Pancreas (tissue), 10 donors: ENCODE results near the gene MSANTD4. TPM values are rescaled to one million over a fixed set of nuclear protein-coding genes. Genes with fewer than 3 reads are reported as not detected.

Experiments used
- ATAC-seq, 4 donors: fragments of 200-7000 bp; cut with Tn5 transposase; one replicate each; pipeline versions ENCODE4 v1.8.0 to v1.9.1; 2020; ENCODE audit warnings: mild to moderate bottlenecking in 4 of 4, moderate library complexity in 4 of 4
- DNase-seq, 6 donors: peaks; one replicate each; pipeline ENCODE4 v3.0.0-alpha.2; 2020
- FAIRE-seq: peaks from 2 replicates; lab custom pipeline; 2012; peaks lifted over from hg19 to GRCh38; lab: Jason Lieb, UNC
- H3K27ac ChIP-seq, 4 donors: fragments of 200-600 bp; sonication (generic); 1 replicate in 3 of 4; 2 replicates in 1 of 4; pipeline versions ENCODE4 v1.5.0 to v1.8.0; 2020
- H3K27me3 ChIP-seq, 4 donors: fragments of 200-600 bp; one replicate each; pipeline ENCODE4 v1.8.0; 2021
- H3K36me3 ChIP-seq, 3 donors: fragments of 200-600 bp; sonication (generic) in 1 of 3; one replicate each; pipeline versions ENCODE4 v1.5.0 to v1.8.0; 2020 to 2021
- H3K4me1 ChIP-seq, 3 donors: fragments of 200-600 bp; one replicate each; pipeline ENCODE4 v1.8.0; 2021
- H3K4me3 ChIP-seq, 4 donors: fragments of 200-600 bp; sonication (generic) in 2 of 4; one replicate each; pipeline versions ENCODE4 v1.5.0 to v1.8.0; 2020 to 2021
- H3K9me3 ChIP-seq, 4 donors: fragments of 200-600 bp; one replicate each; pipeline ENCODE4 v1.8.0; 2021
- CTCF ChIP-seq, 4 donors: fragments of 200-600 bp; sonication (generic) in 3 of 4; IDR thresholded peaks; one replicate each; pipeline versions ENCODE4 v1.5.0 to v1.8.0; 2021; ENCODE audit warnings: antibody characterized with exemption in 4 of 4
- WGBS, 2 donors: extraction: QIAGEN DNeasy Blood & Tissue Kit; methylation state at CpG; one replicate each; pipeline ENCODE4 v1.1.7; 2013; 5-methylcytosine and 5-hydroxymethylcytosine counted together
- intact Hi-C, 3 donors: fragments of 100-400 bp; cut with DNase I; formaldehyde crosslinking; loops; one replicate each; pipeline versions ENCODE4 v1.11.1 to v1.14.2; 2022
- polyA plus RNA-seq, 2 donors: library from polyadenylated mRNA; stranded (reverse); fragments of 200-250 nt; gene quantifications; one replicate each; pipeline ENCODE4 v1.2.3, GENCODE V29; 2013
- total RNA-seq, 6 donors: library from RNA; stranded (reverse); fragmentation: NEBNext Ultra II Directional in 4 of 6; extraction: Animal tissue kit (Norgen Biotek cat#: 25700) in 4 of 6; gene quantifications; one replicate each; pipeline versions ENCODE4 v1.2.1 to v1.2.4, GENCODE V29; 2021 to 2023
- donor health status: healthy with polysubstance abuse.
- donor health status: DM: no; HTN: no; CAD: no; lungs with moderate emphysema.
- donor health status: DM: no; HTN: no; CAD: no.
- donor health status: control.
- donor health status: control.
- donor health status: Bipolar disorder and iron deficiency.
- donor health status: DM: yes; HTN: yes; CAD: no.
- donor health status: DM: no; HTN: no; CAD: no.
- donor health status: DM: no; HTN: no; CAD: no.
- donor health status: DM: yes; HTN: yes; CAD: no.

Gene MSANTD4
- total and polyA plus RNA-seq, 8 donors: 3.8 to 8.6 (median 7.5) TPM

- DNase-seq: no peak
- FAIRE-seq: no peak
Measured at GRCh38 chr11:106030609-106031008, 8.6 kb upstream of the MSANTD4 start.

GRCh38 chr11:106022795-106023275 is 795 bp upstream of the MSANTD4 start:
- no peak for TF ChIP-seq CTCF (IDR thresholded peaks at IDR 0.05)
- H3K4me3 ChIP-seq: peak overlapping the region in 3 of 4 donors; percentile 79 to 96 (median 82)
- WGBS, 2 donors: 86 to 88% methylated on average over 7 of the region's 7 CpGs
- H3K36me3 ChIP-seq: no peaks in the 10 kb centered on the region
- no peak for DNase-seq
- intact Hi-C loops: no loop called here
- H3K27ac ChIP-seq: peak overlapping the region in 3 of 4 donors; percentile 37 to 66 (median 61)
- no peaks in the 10 kb centered on the region for H3K9me3 ChIP-seq
- no peaks in the 10 kb centered on the region for H3K27me3 ChIP-seq
- peaks cover 10 to 18% (median 17%) of the 10 kb centered on the region in 3 donors for H3K4me1 ChIP-seq
- no peak for FAIRE-seq
- ATAC-seq: no peak

More at GRCh38 chr11:106030609-106031008, 8.6 kb upstream of the MSANTD4 start:
- H3K9me3 ChIP-seq: no peaks in the 10 kb centered on the region
- intact Hi-C loops: no loop called here
- peak; percentile 42 to 84 (median 62) for ATAC-seq
- WGBS, 2 donors: 16 to 18% methylated on average over 4 of the region's 4 CpGs
- no peak for TF ChIP-seq CTCF (IDR thresholded peaks at IDR 0.05)
- no peaks in the 10 kb centered on the region for H3K27me3 ChIP-seq
- no peaks in the 10 kb centered on the region for H3K36me3 ChIP-seq
- H3K4me1 ChIP-seq: peaks cover 0 to 10% (median 4%) of the 10 kb centered on the region in 3 donors
- H3K27ac ChIP-seq: peak overlapping the region in 1 of 4 donors; percentile 24
- no peak overlapping the region for H3K4me3 ChIP-seq

DNA sequence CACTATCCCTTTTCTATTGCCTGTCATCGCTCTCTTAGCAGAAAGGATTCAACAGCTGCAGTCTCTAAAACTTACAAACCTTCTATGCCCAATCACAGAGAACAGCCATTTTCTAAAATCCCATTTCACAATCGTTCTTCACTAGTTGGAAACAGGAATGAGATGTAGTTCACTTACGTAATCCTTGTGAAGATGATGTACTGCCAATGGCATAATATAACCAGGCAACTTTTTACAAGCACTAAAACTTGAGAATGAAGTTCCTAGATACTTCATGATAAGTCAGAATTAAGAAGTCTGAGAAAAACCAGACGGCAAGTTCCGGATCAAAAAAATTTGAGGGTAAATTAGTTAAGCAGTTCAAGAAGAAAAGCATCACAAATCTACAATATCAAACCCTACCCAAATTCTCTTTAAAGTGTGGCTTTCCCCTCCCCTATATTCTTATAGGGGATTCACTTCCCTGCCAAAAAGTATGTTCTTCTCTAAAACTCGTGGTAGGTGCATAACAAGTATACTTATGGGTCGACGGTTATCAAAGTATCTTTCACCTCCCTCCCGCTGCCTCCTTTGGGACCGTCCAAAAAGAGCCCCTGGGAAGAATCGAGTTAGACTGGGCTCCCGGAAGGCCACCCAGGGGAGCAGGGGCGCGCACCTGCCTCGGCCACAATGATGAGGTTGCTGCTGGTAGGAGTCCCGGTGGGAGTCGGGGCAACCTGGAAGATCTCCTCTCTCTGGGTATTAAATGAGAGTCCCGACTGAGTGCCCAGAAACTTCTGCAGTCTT is 666 bp downstream of the MSANTD4 start:
- WGBS, 2 donors: 16 to 18% methylated on average over 18 of the region's 18 CpGs
- peak in 2 of 4 donors; percentile 6 to 21 for ATAC-seq

DNA sequence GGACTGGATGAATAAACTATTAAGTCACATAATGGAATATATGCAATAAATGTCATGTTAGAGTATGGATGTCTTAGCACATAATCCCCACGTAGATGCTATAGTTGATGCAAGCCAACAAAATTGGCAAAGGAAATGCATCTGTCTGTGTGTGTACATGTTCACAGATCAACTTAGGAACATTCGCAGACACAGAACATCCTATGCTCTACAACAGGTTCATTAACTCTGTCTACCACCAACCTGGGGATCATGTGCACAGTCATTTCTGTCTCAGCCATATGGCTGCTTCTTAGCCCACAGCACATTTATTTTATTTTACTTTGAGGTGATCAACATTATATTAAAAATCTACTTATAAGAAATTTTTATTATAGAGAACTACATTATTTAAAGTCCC is 4.9 kb downstream of the MSANTD4 start:
- TF ChIP-seq CTCF (IDR thresholded peaks at IDR 0.05): no peak
- intact Hi-C loops: no loop called here
- ATAC-seq (no peak), FAIRE-seq (no peak), DNase-seq (no peak)
- 86 to 89% methylated on average over 2 of the region's 2 CpGs for WGBS, 2 donors
- H3K4me3 ChIP-seq: no peak overlapping the region
- no peaks in the 10 kb centered on the region for H3K9me3 ChIP-seq
- no peaks in the 10 kb centered on the region for H3K36me3 ChIP-seq
- peaks cover 10 to 26% (median 20%) of the 10 kb centered on the region in 3 donors for H3K4me1 ChIP-seq
- H3K27me3 ChIP-seq: no peaks in the 10 kb centered on the region
- H3K27ac ChIP-seq: no peak overlapping the region

More for the DNA sequence above, 666 bp downstream of the MSANTD4 start:
- peak overlapping the region; percentile 77 to 96 (median 80) for H3K4me3 ChIP-seq
- H3K9me3 ChIP-seq: no peaks in the 10 kb centered on the region
- no peak for FAIRE-seq
- no peak for TF ChIP-seq CTCF (IDR thresholded peaks at IDR 0.05)
- intact Hi-C loops: no loop called here
- no peaks in the 10 kb centered on the region for H3K27me3 ChIP-seq
- H3K36me3 ChIP-seq: no peaks in the 10 kb centered on the region
- DNase-seq: no peak
- H3K4me1 ChIP-seq: peaks cover 10 to 18% (median 17%) of the 10 kb centered on the region in 3 donors
- peak overlapping the region; percentile 28 to 67 (median 51) for H3K27ac ChIP-seq
